Caco-2 (cell line): ENCODE data around the gene SKA3. TPM values are rescaled to one million over a fixed set of nuclear protein-coding genes. Genes with fewer than 3 reads are reported as not detected.

Source experiments
- BruUV-seq: library from RNA; stranded (reverse); fragments of 400-500 nt; replicated peaks from 2 replicates; lab custom pipeline; 2021; lab: Mats Ljungman, UMichigan
- CTCF ChIA-PET: fragments of 300-600 bp; sonication (Branson Sonifier 250); formaldehyde crosslinking; loops from one replicate; lab custom pipeline; 2022; ENCODE audit warnings: antibody characterized with exemption; lab: Charles Lee
- POLR2A ChIA-PET: fragments of 300-600 bp; sonication (Branson Sonifier 250); formaldehyde crosslinking; loops from one replicate; lab custom pipeline; 2022; ENCODE audit warnings: antibody characterized with exemption; lab: Charles Lee
- DNase-seq, 2 experiments: peaks; one replicate each; pipeline versions ENCODE4 v3.0.0 to v3.0.0-alpha.2; 2020 to 2022
- H3K27me3 ChIP-seq: replicated peaks from 2 replicates; pipeline ENCODE4 v1.6.0; 2011; ENCODE audit warnings: low read length; ENCODE audit not compliant: control insufficient read depth, insufficient read depth
- H3K36me3 ChIP-seq: 2 replicates; pipeline ENCODE4 v1.5.1; 2011; ENCODE audit warnings: low read length; ENCODE audit not compliant: control insufficient read depth, insufficient read depth
- H3K4me1 ChIP-seq: fragments of 250-450 bp; sonication (Bioruptor Pico); 2 replicates; pipeline ENCODE4 v1.5.1; 2020; ENCODE audit warnings: mild to moderate bottlenecking
- H3K4me3 ChIP-seq: 2 replicates; pipeline ENCODE4 v1.5.1; 2011; ENCODE audit warnings: low read depth, mild to moderate bottlenecking, control low read depth, low read length
- H3K9me3 ChIP-seq: fragments of 250-450 bp; sonication (Bioruptor Pico); 2 replicates; pipeline ENCODE4 v1.5.1; 2020; ENCODE audit warnings: mild to moderate bottlenecking, moderate library complexity
- H3K27ac Mint-ChIP-seq: one replicate; pipeline ENCODE4 v1.8.0; 2022; ENCODE audit warnings: mixed read lengths; ENCODE audit not compliant: unreplicated experiment
- H3K27me3 Mint-ChIP-seq: one replicate; pipeline ENCODE4 v1.8.0; 2022; ENCODE audit warnings: mixed read lengths; ENCODE audit not compliant: insufficient read depth, unreplicated experiment
- H3K36me3 Mint-ChIP-seq: one replicate; pipeline ENCODE4 v1.8.0; 2022; ENCODE audit warnings: mild to moderate bottlenecking, mixed read lengths; ENCODE audit not compliant: insufficient read depth, unreplicated experiment
- H3K4me1 Mint-ChIP-seq: one replicate; pipeline ENCODE4 v1.8.0; 2022; ENCODE audit warnings: low read depth, mixed read lengths; ENCODE audit not compliant: unreplicated experiment
- H3K4me3 Mint-ChIP-seq: one replicate; pipeline ENCODE4 v1.8.0; 2022; ENCODE audit warnings: mild to moderate bottlenecking, moderate library complexity, mixed read lengths; ENCODE audit not compliant: unreplicated experiment
- H3K9me3 Mint-ChIP-seq: one replicate; pipeline ENCODE4 v1.8.0; 2022; ENCODE audit warnings: mixed read lengths; ENCODE audit not compliant: unreplicated experiment
- CTCF ChIP-seq, 2 experiments: fragments of 200-600 bp in 1 of 2; IDR thresholded peaks; 1 replicate in 1 of 2; 2 replicates in 1 of 2; pipeline versions ENCODE4 v1.5.1 to v1.8.0; 2011 to 2022; ENCODE audit warnings: antibody characterized with exemption in 1 of 2, control low read depth in 1 of 2, inconsistent platforms in 1 of 2, low read depth in 1 of 2, low read length in 1 of 2, mild to moderate bottlenecking in 1 of 2, moderate library complexity in 1 of 2; ENCODE audit not compliant: insufficient read depth in 1 of 2, severe bottlenecking in 1 of 2, unreplicated experiment in 1 of 2
- intact Hi-C: fragments of 100-400 bp; cut with micrococcal nuclease; formaldehyde crosslinking; loops from one replicate; pipeline ENCODE4 v1.10.0; 2022; ENCODE audit not compliant: unreplicated experiment
- total RNA-seq: library from RNA; stranded (reverse); gene quantifications from 2 replicates; pipeline ENCODE4 v1.2.3, GENCODE V29; 2022

Gene SKA3
- total RNA-seq, 1 experiment from 2014 or later, result 37.5 TPM

DNA sequence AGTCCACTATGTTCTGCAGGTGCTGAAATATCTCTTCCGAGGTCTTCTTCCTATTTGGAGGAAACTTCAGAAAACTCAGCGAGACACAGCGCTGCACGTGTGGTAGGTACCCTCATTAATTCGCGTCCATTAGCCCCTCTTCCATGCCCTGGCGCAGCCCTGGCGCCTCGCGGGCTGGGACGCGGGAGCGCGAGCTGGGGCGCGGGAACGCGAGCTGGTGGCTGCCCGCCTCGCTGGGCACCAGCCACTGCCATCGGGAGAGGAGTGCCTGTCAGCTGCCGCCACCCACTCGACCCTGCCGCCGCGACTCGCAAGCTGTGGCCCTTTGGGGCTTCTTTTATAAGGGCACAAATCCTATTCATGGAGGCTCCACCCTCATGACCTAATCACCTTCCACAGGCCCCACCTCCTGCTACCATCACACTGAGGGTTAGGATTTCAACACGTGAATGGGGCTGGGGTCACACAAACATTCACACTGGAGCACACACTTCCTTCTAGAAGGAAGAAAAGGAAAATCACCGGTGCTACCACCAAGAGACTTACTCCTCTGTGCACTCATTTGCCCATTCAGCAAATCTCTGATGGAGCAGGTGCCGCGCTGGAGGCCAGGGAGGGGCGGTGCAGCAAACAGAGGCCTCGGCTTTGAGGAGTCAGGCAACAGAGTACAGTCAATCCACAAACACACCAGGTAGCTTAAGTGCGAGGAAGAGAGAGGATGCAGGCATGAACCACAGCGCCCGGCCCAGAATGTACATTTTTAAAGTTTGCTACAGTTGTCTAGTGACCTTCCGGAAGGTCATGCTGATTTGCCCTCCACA lies 71.9 kb downstream of the SKA3 start:
- no peak overlapping the region for H3K4me3 Mint-ChIP-seq
- Histone ChIP-seq H3K4me3 (no peak overlapping the region), H3K27me3 (no peaks in the 10 kb centered on the region), H3K4me1 (no peaks in the 10 kb centered on the region), H3K36me3 (no peaks in the 10 kb centered on the region), H3K9me3 (0 out of 2 replicates have a peak, but pooled peaks cover 4% of the 10 kb centered on the region)
- intact Hi-C loops, result no loop called here
- TF ChIP-seq CTCF (IDR thresholded peaks at IDR 0.05; ENCODE audit: insufficient read depth in 1 of 2, low read depth in 1 of 2, low read length in 1 of 2, severe bottlenecking in 1 of 2, unreplicated experiment in 1 of 2), result no peak
- peak overlapping the region; percentile 4 for H3K27ac Mint-ChIP-seq
- no peaks in the 10 kb centered on the region for H3K4me1 Mint-ChIP-seq
- no TSS peak for BruUV-seq
- H3K27me3 Mint-ChIP-seq, result no peaks in the 10 kb centered on the region
- ChIA-PET POLR2A (no interaction called here), CTCF (no interaction called here)
- no peaks in the 10 kb centered on the region for H3K9me3 Mint-ChIP-seq
- no peak for DNase-seq
- no peaks in the 10 kb centered on the region for H3K36me3 Mint-ChIP-seq

Other genes with a start within 250 kb of the SKA3 start
- 41.9 and 45.6 TPM in 2 replicates for gene LATS2, start 115.0 kb downstream of the SKA3 start, total RNA-seq
- gene SAP18, start 36.4 kb downstream of the SKA3 start, total RNA-seq, result 395 and 441 TPM in 2 replicates
- gene MRPL57, start 106 bp upstream of the SKA3 start, total RNA-seq, result 32.8 and 33.9 TPM in 2 replicates